CD14-positive monocyte (primary cell): Measurements from ENCODE around the gene PTAFR. TPM values are rescaled to one million over a fixed set of nuclear protein-coding genes. Genes with fewer than 3 reads are reported as not detected.

Source experiments
- DNase-seq, 3 donors: peaks; one replicate each; pipeline ENCODE4 v3.0.0-alpha.2; 2011 to 2022
- H2AFZ ChIP-seq: 2 replicates; pipeline ENCODE4 v1.6.0; 2012; ENCODE audit warnings: mild to moderate bottlenecking, low read depth, low read length, inconsistent platforms; ENCODE audit not compliant: insufficient read depth, poor library complexity, severe bottlenecking
- H3K27ac ChIP-seq, 2 donors: 1 replicate in 1 of 2; 2 replicates in 1 of 2; pipeline ENCODE4 v1.5.1; 2012 to 2013; ENCODE audit warnings: low read length in 2 of 2, control low read depth in 1 of 2, inconsistent platforms in 1 of 2, low read depth in 1 of 2, mild to moderate bottlenecking in 1 of 2
- H3K27me3 ChIP-seq, 2 donors: one replicate each; pipeline versions ENCODE4 v1.6.0 to v1.6.1; 2011 to 2013; ENCODE audit warnings: low read length in 2 of 2; ENCODE audit not compliant: control insufficient read depth in 2 of 2, insufficient read depth in 2 of 2
- H3K36me3 ChIP-seq, 2 donors: replicated peaks in 1 of 2; 1 replicate in 1 of 2; 2 replicates in 1 of 2; pipeline versions ENCODE4 v1.5.1 to v1.6.1; 2012 to 2013; ENCODE audit warnings: low read length in 2 of 2, control low read depth in 1 of 2, inconsistent platforms in 1 of 2, mild to moderate bottlenecking in 1 of 2; ENCODE audit not compliant: insufficient read depth in 2 of 2, control insufficient read depth in 1 of 2
- H3K4me1 ChIP-seq, 2 donors: 1 replicate in 1 of 2; 2 replicates in 1 of 2; pipeline versions ENCODE4 v1.5.1 to v1.6.1; 2012 to 2013; ENCODE audit warnings: low read length in 2 of 2, control low read depth in 1 of 2, inconsistent platforms in 1 of 2, mild to moderate bottlenecking in 1 of 2, moderate library complexity in 1 of 2; ENCODE audit not compliant: insufficient read depth in 2 of 2, control insufficient read depth in 1 of 2
- H3K4me2 ChIP-seq: replicated peaks from 2 replicates; pipeline ENCODE3; 2012; ENCODE audit warnings: low read length, moderate library complexity, mild to moderate bottlenecking; ENCODE audit not compliant: poor library complexity, severe bottlenecking; ENCODE audit errors: extremely low read depth
- H3K4me3 ChIP-seq, 3 experiments: fragments of 200-600 bp in 1 of 3; sonication (generic) in 1 of 3; replicated peaks in 1 of 3; 1 replicate in 2 of 3; 2 replicates in 1 of 3; pipeline ENCODE4 v1.5.1; 2011 to 2013; ENCODE audit warnings: low read length in 3 of 3, mild to moderate bottlenecking in 3 of 3, control low read depth in 2 of 3, low read depth in 2 of 3, inconsistent platforms in 1 of 3, moderate library complexity in 1 of 3
- H3K79me2 ChIP-seq: 2 replicates; pipeline ENCODE4 v1.6.0; 2012; ENCODE audit warnings: mild to moderate bottlenecking, control low read depth, inconsistent platforms, low read length, moderate library complexity; ENCODE audit not compliant: insufficient read depth
- H3K9ac ChIP-seq: 2 replicates; pipeline ENCODE4 v1.6.0; 2017; ENCODE audit warnings: low read length, mild to moderate bottlenecking; ENCODE audit not compliant: insufficient read depth, poor library complexity, severe bottlenecking
- H3K9me3 ChIP-seq, 2 donors: replicated peaks in 1 of 2; 1 replicate in 1 of 2; 2 replicates in 1 of 2; pipeline versions ENCODE4 v1.5.1 to v1.6.1; 2012 to 2013; ENCODE audit warnings: low read length in 2 of 2, control low read depth in 1 of 2; ENCODE audit not compliant: control insufficient read depth in 1 of 2, insufficient read depth in 1 of 2
- H4K20me1 ChIP-seq: 2 replicates; pipeline ENCODE4 v1.6.0; 2012; ENCODE audit warnings: mild to moderate bottlenecking, low read length, control low read depth, moderate library complexity; ENCODE audit not compliant: insufficient read depth
- H3K27ac Mint-ChIP-seq, 7 donors: one replicate each; pipeline ENCODE4 v1.8.0; 2020; ENCODE audit warnings: mild to moderate bottlenecking in 7 of 7, mixed read lengths in 7 of 7, moderate library complexity in 6 of 7, inconsistent platforms in 2 of 7
- H3K27me3 Mint-ChIP-seq, 3 donors: one replicate each; pipeline ENCODE4 v1.8.0; 2021 to 2022; ENCODE audit warnings: low read depth in 3 of 3, mild to moderate bottlenecking in 3 of 3, mixed read lengths in 3 of 3, moderate library complexity in 3 of 3, inconsistent platforms in 1 of 3
- H3K36me3 Mint-ChIP-seq, 2 donors: one replicate each; pipeline ENCODE4 v1.8.0; 2020; ENCODE audit warnings: mixed read lengths in 2 of 2, inconsistent platforms in 1 of 2, mild to moderate bottlenecking in 1 of 2
- H3K4me1 Mint-ChIP-seq: one replicate; pipeline ENCODE4 v1.8.0; 2020; ENCODE audit warnings: mild to moderate bottlenecking, mixed read lengths
- H3K4me3 Mint-ChIP-seq, 2 donors: one replicate each; pipeline ENCODE4 v1.8.0; 2020; ENCODE audit warnings: mild to moderate bottlenecking in 2 of 2, mixed read lengths in 2 of 2, moderate library complexity in 1 of 2
- H3K9me3 Mint-ChIP-seq, 7 donors: one replicate each; pipeline ENCODE4 v1.8.0; 2020 to 2022; ENCODE audit warnings: mixed read lengths in 7 of 7, mild to moderate bottlenecking in 6 of 7, moderate library complexity in 6 of 7, inconsistent platforms in 2 of 7
- WGBS: methylation state at CpG from one replicate; pipeline ENCODE4 v1.1.5; 2013; ENCODE audit warnings: missing lambda C conversion rate; ENCODE audit not compliant: insufficient coverage; 5-methylcytosine and 5-hydroxymethylcytosine counted together
- intact Hi-C, 2 donors: fragments of 100-400 bp; cut with micrococcal nuclease; formaldehyde crosslinking; loops; one replicate each; pipeline versions ENCODE4 v1.15.0 to v1.15.1; 2023
- polyA plus RNA-seq, 3 donors: library from polyadenylated mRNA; depleted of rRNA in 1 of 3; unstranded in 2 of 3; stranded (reverse) in 1 of 3; fragments of 300-500 nt in 2 of 3; fragments of >200 nt in 1 of 3; fragmentation: Illumina TruSeq in 2 of 3; gene quantifications; 1 replicate in 2 of 3; 2 replicates in 1 of 3; pipeline ENCODE4 v1.2.3, GENCODE V29; 2012 to 2021
- TF ChIP-seq, protein P1 (sequence below): fragments of 200-600 bp; IDR thresholded peaks from one replicate; pipeline ENCODE4 v1.8.0; 2022; ENCODE audit warnings: antibody characterized with exemption, mild to moderate bottlenecking

The PTAFR gene
- polyA plus RNA-seq, 3 donors, result 115 to 347 (median 331) TPM

GRCh38 chr1:28173980-28174297, 2.6 kb downstream of the PTAFR start:
- Histone ChIP-seq H3K4me1 (peaks cover 71 to 86% of the 10 kb centered on the region in 2 donors), H3K79me2 (peaks cover 91% of the 10 kb centered on the region), H3K9me3 (no peaks in the 10 kb centered on the region), H3K27me3 (no peaks in the 10 kb centered on the region), H3K27ac (peak overlapping the region; percentile 83 to 95), H2AFZ (no peak overlapping the region), H3K9ac (peak overlapping the region; percentile 84), H3K36me3 (peaks cover 21 to 31% of the 10 kb centered on the region in 2 donors), H3K4me3 (peak overlapping the region; percentile 61 to 97 (median 75)), H4K20me1 (peaks cover 44% of the 10 kb centered on the region), H3K4me2 (peak overlapping the region; percentile 93)
- TF ChIP-seq, protein P1, sequence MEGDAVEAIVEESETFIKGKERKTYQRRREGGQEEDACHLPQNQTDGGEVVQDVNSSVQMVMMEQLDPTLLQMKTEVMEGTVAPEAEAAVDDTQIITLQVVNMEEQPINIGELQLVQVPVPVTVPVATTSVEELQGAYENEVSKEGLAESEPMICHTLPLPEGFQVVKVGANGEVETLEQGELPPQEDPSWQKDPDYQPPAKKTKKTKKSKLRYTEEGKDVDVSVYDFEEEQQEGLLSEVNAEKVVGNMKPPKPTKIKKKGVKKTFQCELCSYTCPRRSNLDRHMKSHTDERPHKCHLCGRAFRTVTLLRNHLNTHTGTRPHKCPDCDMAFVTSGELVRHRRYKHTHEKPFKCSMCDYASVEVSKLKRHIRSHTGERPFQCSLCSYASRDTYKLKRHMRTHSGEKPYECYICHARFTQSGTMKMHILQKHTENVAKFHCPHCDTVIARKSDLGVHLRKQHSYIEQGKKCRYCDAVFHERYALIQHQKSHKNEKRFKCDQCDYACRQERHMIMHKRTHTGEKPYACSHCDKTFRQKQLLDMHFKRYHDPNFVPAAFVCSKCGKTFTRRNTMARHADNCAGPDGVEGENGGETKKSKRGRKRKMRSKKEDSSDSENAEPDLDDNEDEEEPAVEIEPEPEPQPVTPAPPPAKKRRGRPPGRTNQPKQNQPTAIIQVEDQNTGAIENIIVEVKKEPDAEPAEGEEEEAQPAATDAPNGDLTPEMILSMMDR, result no peak
- H3K4me3 Mint-ChIP-seq, result peak overlapping the region; percentile 96 to 98
- DNase-seq, result no peak
- WGBS, result no CpG with 5 or more reads among the region's 5 CpGs
- H3K4me1 Mint-ChIP-seq, result peaks cover 82% of the 10 kb centered on the region
- intact Hi-C loops, result loop anchor here (5.0 kb wide), 2 partner anchors 37 to 82 kb away; no protein-coding TSS in a partner anchor
- peak overlapping the region; percentile 97 to 99 (median 98) for H3K27ac Mint-ChIP-seq
- H3K9me3 Mint-ChIP-seq, result no peaks in the 10 kb centered on the region
- peaks cover 30 to 65% of the 10 kb centered on the region in 2 donors for H3K36me3 Mint-ChIP-seq
- peaks cover 0 to 8% (median 4%) of the 10 kb centered on the region in 3 donors for H3K27me3 Mint-ChIP-seq

DNA sequence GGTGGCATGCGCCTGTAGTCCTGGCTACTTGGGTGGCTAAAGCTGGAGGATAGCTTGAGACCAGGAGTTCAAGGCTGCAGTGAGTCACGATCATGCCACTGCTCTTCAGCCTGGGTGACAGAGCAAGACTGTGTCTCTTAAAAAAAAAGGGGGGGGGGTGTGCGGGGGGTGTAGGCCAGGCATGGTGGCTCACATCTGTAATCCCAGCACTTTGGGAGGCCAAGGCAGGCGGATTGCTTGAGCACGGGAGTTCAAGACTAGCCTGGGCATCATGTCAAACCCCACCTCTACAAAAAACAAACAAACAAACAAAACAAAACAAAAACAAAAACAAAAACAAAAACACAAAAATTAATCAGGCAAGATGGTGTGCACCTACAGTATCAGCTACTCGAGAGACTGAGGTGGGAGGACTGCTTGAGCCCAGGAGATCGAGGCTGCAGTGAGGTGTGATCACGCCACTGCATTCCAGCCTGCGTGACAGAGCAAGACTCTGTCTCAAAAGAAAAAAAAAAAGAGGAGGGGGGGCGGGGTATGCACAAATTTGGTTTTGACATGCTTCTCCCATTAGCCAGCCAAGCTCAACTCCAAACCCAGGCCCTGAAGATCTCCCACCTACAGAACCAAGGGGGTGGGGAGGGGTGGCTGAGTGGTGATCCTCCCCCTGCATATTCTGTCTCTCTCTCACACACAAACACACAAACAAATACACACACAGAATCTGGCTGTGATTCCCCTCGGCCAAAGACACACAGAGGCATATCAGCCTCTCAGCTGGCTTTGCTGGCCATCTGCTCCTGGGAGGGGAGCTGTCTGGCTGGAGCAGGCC, 3.1 kb downstream of the PTAFR start:
- peak; percentile 78 to 92 (median 78) for DNase-seq
- Histone ChIP-seq H3K4me3 (peak overlapping the region; percentile 61 to 97 (median 75)), H3K9ac (peak overlapping the region; percentile 84), H3K27me3 (no peaks in the 10 kb centered on the region), H2AFZ (no peak overlapping the region), H3K27ac (peak overlapping the region; percentile 83 to 95), H3K36me3 (peaks cover 23 to 37% of the 10 kb centered on the region in 2 donors), H3K9me3 (no peaks in the 10 kb centered on the region), H4K20me1 (peaks cover 50% of the 10 kb centered on the region), H3K4me2 (peak overlapping the region; percentile 93), H3K4me1 (peaks cover 76 to 92% of the 10 kb centered on the region in 2 donors), H3K79me2 (peaks cover 94% of the 10 kb centered on the region)
- H3K4me3 Mint-ChIP-seq, result peak overlapping the region; percentile 96 to 98
- 51% methylated on average over 3 of the region's 11 CpGs for WGBS
- intact Hi-C loops, result loop anchor here (5.0 kb wide), 2 partner anchors 36 to 81 kb away; no protein-coding TSS in a partner anchor
- peaks cover 34 to 67% of the 10 kb centered on the region in 2 donors for H3K36me3 Mint-ChIP-seq
- H3K27ac Mint-ChIP-seq, result peak overlapping the region; percentile 97 to 99 (median 98)
- TF ChIP-seq, protein P1, result no peak
- peaks cover 84% of the 10 kb centered on the region for H3K4me1 Mint-ChIP-seq
- H3K9me3 Mint-ChIP-seq, result no peaks in the 10 kb centered on the region
- peaks cover 0 to 8% (median 4%) of the 10 kb centered on the region in 3 donors for H3K27me3 Mint-ChIP-seq
